ENCODE data around the gene NPNT.

DNA sequence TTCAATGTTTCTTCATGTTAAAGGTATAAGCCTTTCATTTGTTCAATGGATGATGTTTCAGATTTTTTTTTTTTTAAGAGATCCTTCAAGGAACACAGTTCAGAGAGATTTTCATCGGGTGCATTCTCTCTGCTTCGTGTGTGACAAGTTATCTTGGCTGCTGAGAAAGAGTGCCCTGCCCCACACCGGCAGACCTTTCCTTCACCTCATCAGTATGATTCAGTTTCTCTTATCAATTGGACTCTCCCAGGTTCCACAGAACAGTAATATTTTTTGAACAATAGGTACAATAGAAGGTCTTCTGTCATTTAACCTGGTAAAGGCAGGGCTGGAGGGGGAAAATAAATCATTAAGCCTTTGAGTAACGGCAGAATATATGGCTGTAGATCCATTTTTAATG, 75.8 kb downstream of the NPNT start:
- no peak for TF ChIP-seq ETV6 (CRISPR knock-in tag; IDR thresholded peaks at IDR 0.05)
- TF ChIP-seq, protein P1, sequence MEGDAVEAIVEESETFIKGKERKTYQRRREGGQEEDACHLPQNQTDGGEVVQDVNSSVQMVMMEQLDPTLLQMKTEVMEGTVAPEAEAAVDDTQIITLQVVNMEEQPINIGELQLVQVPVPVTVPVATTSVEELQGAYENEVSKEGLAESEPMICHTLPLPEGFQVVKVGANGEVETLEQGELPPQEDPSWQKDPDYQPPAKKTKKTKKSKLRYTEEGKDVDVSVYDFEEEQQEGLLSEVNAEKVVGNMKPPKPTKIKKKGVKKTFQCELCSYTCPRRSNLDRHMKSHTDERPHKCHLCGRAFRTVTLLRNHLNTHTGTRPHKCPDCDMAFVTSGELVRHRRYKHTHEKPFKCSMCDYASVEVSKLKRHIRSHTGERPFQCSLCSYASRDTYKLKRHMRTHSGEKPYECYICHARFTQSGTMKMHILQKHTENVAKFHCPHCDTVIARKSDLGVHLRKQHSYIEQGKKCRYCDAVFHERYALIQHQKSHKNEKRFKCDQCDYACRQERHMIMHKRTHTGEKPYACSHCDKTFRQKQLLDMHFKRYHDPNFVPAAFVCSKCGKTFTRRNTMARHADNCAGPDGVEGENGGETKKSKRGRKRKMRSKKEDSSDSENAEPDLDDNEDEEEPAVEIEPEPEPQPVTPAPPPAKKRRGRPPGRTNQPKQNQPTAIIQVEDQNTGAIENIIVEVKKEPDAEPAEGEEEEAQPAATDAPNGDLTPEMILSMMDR (IDR thresholded peaks at IDR 0.05): no peak
- no peak for TF ChIP-seq FOXK1 (CRISPR knock-in tag; IDR thresholded peaks at IDR 0.05)
- TF ChIP-seq ZNF232 (CRISPR knock-in tag; IDR thresholded peaks at IDR 0.05): no peak
- no peak for TF ChIP-seq HMGA2 (CRISPR knock-in tag; IDR thresholded peaks at IDR 0.05)
- TF ChIP-seq FOXJ3 (CRISPR knock-in tag; IDR thresholded peaks at IDR 0.05; ENCODE audit: borderline replicate concordance): no peak
